Measurements from ENCODE around the gene DCAKD.

The DCAKD gene

DNA sequence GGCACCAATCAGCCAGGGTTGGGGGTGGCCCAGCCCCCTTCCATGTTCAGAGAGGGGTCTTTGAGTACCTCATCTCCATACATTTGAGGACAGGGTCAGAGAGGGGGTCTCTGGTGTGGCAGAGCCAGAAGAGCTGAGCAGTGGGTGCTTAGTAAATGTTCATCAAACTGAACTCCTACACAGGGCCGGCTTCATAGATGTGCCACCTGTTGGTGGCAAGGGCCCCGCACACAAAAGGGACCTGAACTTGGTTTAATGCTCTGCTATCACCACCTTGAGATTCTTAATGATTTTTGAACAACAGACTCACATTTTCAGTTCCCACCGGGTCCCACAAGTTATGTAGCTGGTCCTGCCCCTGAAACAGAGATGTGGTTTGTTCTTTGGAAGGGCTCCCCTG lies 74.4 kb downstream of the DCAKD start:
- Histone ChIP-seq H3K4me1 (ENCODE audit: control insufficient read depth in 1 of 2, insufficient read depth in 2 of 2, low read length in 2 of 2) (peaks cover 11 to 30% of the 10 kb centered on the region in 2 donors), H3K27me3 (ENCODE audit: control insufficient read depth in 1 of 2, insufficient read depth in 2 of 2, low read length in 2 of 2) (peaks cover 25 to 33% of the 10 kb centered on the region in 2 donors), H3K9me3 (ENCODE audit: control insufficient read depth in 1 of 2, low read length in 2 of 2) (no peaks in the 10 kb centered on the region), H3K4me3 (ENCODE audit: low read depth in 1 of 2, low read length in 2 of 2) (no peak overlapping the region), H3K9ac (ENCODE audit: low read depth in 1 of 2, low read length in 2 of 2) (no peak overlapping the region), H3K36me3 (ENCODE audit: control insufficient read depth in 1 of 2, insufficient read depth in 2 of 2, low read length in 2 of 2) (no peaks in the 10 kb centered on the region), H3K27ac (ENCODE audit: low read depth, low read length) (no peak overlapping the region)

DNA sequence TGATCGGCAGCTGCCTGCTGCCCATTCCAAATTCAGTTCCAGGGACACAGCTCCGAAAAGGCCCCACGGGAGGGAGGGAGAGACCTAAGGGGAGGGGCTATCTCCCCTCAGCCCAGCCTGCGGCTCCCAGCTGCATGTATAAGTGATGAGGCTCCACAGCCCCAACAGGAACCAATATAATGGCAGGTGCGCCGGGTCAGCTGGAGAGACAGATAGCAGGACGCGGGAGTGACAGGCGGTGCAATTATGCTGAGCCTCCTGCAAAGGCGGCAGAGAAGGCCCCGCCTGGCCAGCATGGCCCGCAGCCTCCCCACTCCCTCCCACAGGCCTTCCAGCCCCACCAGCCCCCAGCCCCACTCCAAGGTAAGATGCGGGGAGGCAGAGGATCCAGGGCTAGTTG lies 75.2 kb downstream of the DCAKD start:
- H3K27ac ChIP-seq (ENCODE audit: low read depth, low read length): no peak overlapping the region

More for the DNA sequence above, 75.2 kb downstream of the DCAKD start:
- Histone ChIP-seq H3K36me3 (ENCODE audit: control insufficient read depth in 1 of 2, insufficient read depth in 2 of 2, low read length in 2 of 2) (no peaks in the 10 kb centered on the region), H3K27me3 (ENCODE audit: control insufficient read depth in 1 of 2, insufficient read depth in 2 of 2, low read length in 2 of 2) (peaks cover 23 to 39% of the 10 kb centered on the region in 2 donors), H3K9me3 (ENCODE audit: control insufficient read depth in 1 of 2, low read length in 2 of 2) (no peaks in the 10 kb centered on the region), H3K9ac (ENCODE audit: low read depth in 1 of 2, low read length in 2 of 2) (no peak overlapping the region), H3K4me1 (ENCODE audit: control insufficient read depth in 1 of 2, insufficient read depth in 2 of 2, low read length in 2 of 2) (peaks cover 11 to 23% of the 10 kb centered on the region in 2 donors), H3K4me3 (ENCODE audit: low read depth in 1 of 2, low read length in 2 of 2) (no peak overlapping the region)

Measured in duodenal mucosa (tissue), 2 donors.